WTC11 (cell line): ENCODE measurements around the gene NPAS3. TPM values are rescaled to one million over a fixed set of nuclear protein-coding genes. Genes with fewer than 3 reads are reported as not detected.
A peak's percentile ranks its signal among the peaks of the same experiment; 100 is the strongest.

ENCODE experiments used
- ATAC-seq: fragments of 200-7000 bp; cut with Tn5 transposase; 2 replicates; pipeline ENCODE4 v1.10.0; 2021; ENCODE audit warnings: mild to moderate bottlenecking, moderate library complexity
- CTCF ChIA-PET: fragments of 300-600 bp; sonication (Branson Sonifier 250); formaldehyde crosslinking; loops from one replicate; lab custom pipeline; 2021; ENCODE audit warnings: antibody characterized with exemption; lab: Charles Lee
- POLR2A ChIA-PET: fragments of 350-600 bp; sonication (Branson Sonifier 250); formaldehyde crosslinking; loops from one replicate; lab custom pipeline; 2021; ENCODE audit warnings: antibody characterized with exemption; lab: Charles Lee
- DNase-seq: peaks from one replicate; pipeline ENCODE4 v3.0.0; 2021; ENCODE audit warnings: low spot score
- H3K27ac Mint-ChIP-seq: 2 replicates; pipeline ENCODE4 v1.8.0; 2021; ENCODE audit warnings: mixed read lengths
- H3K27me3 Mint-ChIP-seq: 2 replicates; pipeline ENCODE4 v1.8.0; 2021; ENCODE audit warnings: low read depth, mild to moderate bottlenecking, moderate library complexity, mixed read lengths
- H3K36me3 Mint-ChIP-seq: 2 replicates; pipeline ENCODE4 v1.8.0; 2021; ENCODE audit warnings: mixed read lengths
- H3K4me1 Mint-ChIP-seq: 2 replicates; pipeline ENCODE4 v1.8.0; 2022; ENCODE audit warnings: mixed read lengths
- H3K4me3 Mint-ChIP-seq: 2 replicates; pipeline ENCODE4 v1.8.0; 2021; ENCODE audit warnings: mild to moderate bottlenecking, moderate library complexity, mixed read lengths
- H3K9me3 Mint-ChIP-seq: 2 replicates; pipeline ENCODE4 v1.8.0; 2021; ENCODE audit warnings: mixed read lengths
- AFF4 ChIP-seq: sonication (generic); formaldehyde crosslinking; IDR thresholded peaks from 2 replicates; pipeline ENCODE4 v1.8.1; 2023; ENCODE audit warnings: mild to moderate bottlenecking, missing genetic modification reagents, borderline replicate concordance
- E2F1 ChIP-seq: sonication (generic); formaldehyde crosslinking; IDR thresholded peaks from 2 replicates; pipeline ENCODE4 v1.8.0; 2022; ENCODE audit warnings: mild to moderate bottlenecking, missing genetic modification reagents
- E2F4 ChIP-seq: sonication (generic); formaldehyde crosslinking; IDR thresholded peaks from 2 replicates; pipeline ENCODE4 v1.8.1; 2022; ENCODE audit warnings: low read depth, mild to moderate bottlenecking, moderate library complexity, missing genetic modification reagents, borderline replicate concordance
- ESRRA ChIP-seq: sonication (generic); formaldehyde crosslinking; IDR thresholded peaks from 2 replicates; pipeline ENCODE4 v1.8.1; 2022; ENCODE audit warnings: mild to moderate bottlenecking, missing genetic modification reagents, borderline replicate concordance
- GTF2I ChIP-seq: fragments of 250-450 bp; sonication (Bioruptor Pico); conservative IDR thresholded peaks from 2 replicates; pipeline ENCODE4 v1.4.0; 2021; ENCODE audit warnings: mild to moderate bottlenecking
- JAZF1 ChIP-seq: fragments of 250-450 bp; sonication (Bioruptor Pico); IDR thresholded peaks from 2 replicates; pipeline ENCODE4 v1.9.0; 2021; ENCODE audit warnings: moderate library complexity, mild to moderate bottlenecking, inconsistent platforms
- JUN ChIP-seq: sonication (generic); formaldehyde crosslinking; IDR thresholded peaks from 2 replicates; pipeline ENCODE4 v1.8.0; 2023; ENCODE audit warnings: mild to moderate bottlenecking, missing genetic modification reagents
- NR2C2 ChIP-seq: sonication (generic); formaldehyde crosslinking; IDR thresholded peaks from 2 replicates; pipeline ENCODE4 v1.8.0; 2022; ENCODE audit warnings: mild to moderate bottlenecking, missing genetic modification reagents
- OVOL2 ChIP-seq: fragments of 250-450 bp; sonication (Bioruptor Pico); IDR thresholded peaks from 2 replicates; pipeline ENCODE4 v1.9.0; 2021; ENCODE audit warnings: mild to moderate bottlenecking, borderline replicate concordance
- RORB ChIP-seq: fragments of 250-450 bp; sonication (Bioruptor Pico); IDR thresholded peaks from 2 replicates; pipeline ENCODE4 v1.9.0; 2021; ENCODE audit warnings: mild to moderate bottlenecking
- ZBTB21 ChIP-seq: sonication (generic); formaldehyde crosslinking; IDR thresholded peaks from 2 replicates; pipeline ENCODE4 v1.8.1; 2023; ENCODE audit warnings: mild to moderate bottlenecking, missing genetic modification reagents, borderline replicate concordance
- ZBTB43 ChIP-seq: sonication (generic); formaldehyde crosslinking; IDR thresholded peaks from 2 replicates; pipeline ENCODE4 v1.8.1; 2023; ENCODE audit warnings: mild to moderate bottlenecking, missing genetic modification reagents
- total RNA-seq: library from RNA; stranded (reverse); gene quantifications from 3 replicates; pipeline ENCODE4 v1.2.3, GENCODE V29; 2021

The NPAS3 gene
- total RNA-seq, 1 experiment from 2014 or later, result 3.2 TPM

GRCh38 chr14:33528655-33529054 lies 590.0 kb downstream of the NPAS3 start (continued):
- TF ChIP-seq E2F1 (CRISPR knock-in tag), result no peak
- TF ChIP-seq JUN (CRISPR knock-in tag), result no peak
- TF ChIP-seq JAZF1 (CRISPR knock-in tag), result no peak
- TF ChIP-seq AFF4, result no peak
- no peak for TF ChIP-seq GTF2I (CRISPR knock-in tag)
- TF ChIP-seq ESRRA (CRISPR knock-in tag), result no peak

- no peak overlapping the region for H3K4me3 Mint-ChIP-seq
- no peak overlapping the region for H3K27ac Mint-ChIP-seq
- H3K36me3 Mint-ChIP-seq, result no peaks in the 10 kb centered on the region
- no peaks in the 10 kb centered on the region for H3K9me3 Mint-ChIP-seq
- H3K4me1 Mint-ChIP-seq, result peaks cover 15% of the 10 kb centered on the region
- CTCF ChIA-PET, result interaction anchor here (0.6 kb wide), 1 partner anchor 314 kb away, joined by 3 read pairs; no protein-coding TSS in a partner anchor
- no peaks in the 10 kb centered on the region for H3K27me3 Mint-ChIP-seq
- DNase-seq (no peak), ATAC-seq (no peak)
- no peak for TF ChIP-seq ZBTB21 (CRISPR knock-in tag)
- no peak for TF ChIP-seq RORB (CRISPR knock-in tag)
- POLR2A ChIA-PET, result no interaction called here
These were observed 591.4 kb downstream of the NPAS3 start for GRCh38 chr14:33529787-33530757.

- Mint-ChIP-seq H3K36me3 (no peaks in the 10 kb centered on the region), H3K4me3 (no peak overlapping the region), H3K9me3 (no peaks in the 10 kb centered on the region), H3K27ac (peak overlapping the region; percentile 55; the same call in 1 of the 2 replicates), H3K27me3 (no peaks in the 10 kb centered on the region), H3K4me1 (peaks cover 15% of the 10 kb centered on the region)
- DNase-seq, result no peak
- no peak for ATAC-seq
- ChIA-PET CTCF (interaction anchor here (0.7 kb wide), 1 partner anchor 8 kb away, joined by 3 read pairs; no protein-coding TSS in a partner anchor), POLR2A (interaction anchor here (0.7 kb wide), 1 partner anchor 9 kb away, joined by 4 read pairs; no protein-coding TSS in a partner anchor)
- no peak for TF ChIP-seq E2F4 (CRISPR knock-in tag)
- no peak for TF ChIP-seq NR2C2
- no peak for TF ChIP-seq OVOL2 (CRISPR knock-in tag)
- no peak for TF ChIP-seq ZBTB43 (CRISPR knock-in tag)
- TF ChIP-seq JUN (CRISPR knock-in tag), result no peak
These were observed 593.9 kb downstream of the NPAS3 start for GRCh38 chr14:33532553-33532952.
